Stimulated activated CD8-positive, alpha-beta memory T cell treated with anti-CD3 and anti-CD28 coated beads, Interleukin-4, amount 100 ng/mL, for 1 hour (primary cell): ENCODE data around the gene CEP192.
"Not testable (repeated sequence)": the region's sequence is repeated elsewhere in the genome, so short reads cannot be mapped to it uniquely, and the experiment has no call there.

Source experiments
- DNase-seq, 2 donors: peaks; one replicate each; pipeline ENCODE4 v3.0.0-alpha.2; 2020; ENCODE audit warnings: low read depth in 2 of 2, low spot score in 1 of 2

The CEP192 gene

GRCh38 chr18:12993439-12993838 lies 2.3 kb downstream of the CEP192 start:
- no peak for DNase-seq

GRCh38 chr18:12995424-12995823 lies 4.3 kb downstream of the CEP192 start:
- no peak for DNase-seq

DNA sequence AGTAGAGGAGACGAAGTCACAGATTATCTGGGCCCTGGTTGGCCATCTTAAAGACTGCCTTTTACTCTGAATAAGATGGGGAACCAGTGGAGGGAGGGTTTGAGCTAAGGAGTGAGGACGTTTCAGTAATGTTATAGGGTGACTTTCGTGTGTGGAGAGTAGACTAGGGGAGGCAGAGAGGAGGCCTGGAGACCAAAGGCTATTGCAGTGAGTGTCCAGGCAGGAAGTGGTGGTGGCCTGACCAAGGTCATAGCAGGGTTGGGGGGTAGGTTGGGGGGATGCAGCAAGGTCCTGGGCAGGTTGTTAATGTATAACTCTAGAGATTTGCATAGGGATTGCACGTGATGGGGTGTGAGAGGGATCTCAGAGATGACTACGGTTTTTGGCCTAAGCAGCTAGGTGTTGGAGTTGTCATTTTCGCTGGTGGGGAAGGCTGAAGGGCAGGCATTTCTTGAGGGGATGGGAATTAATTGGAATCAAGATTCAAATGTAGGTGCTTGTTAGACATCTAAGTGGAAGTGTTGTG lies 4.9 kb downstream of the CEP192 start:
- no peak for DNase-seq

- no peak for DNase-seq
Measured at GRCh38 chr18:12996661-12997292, 5.6 kb downstream of the CEP192 start.

- not testable (repeated sequence) for DNase-seq
Measured at GRCh38 chr18:12997330-12997729, 6.2 kb downstream of the CEP192 start.

DNA sequence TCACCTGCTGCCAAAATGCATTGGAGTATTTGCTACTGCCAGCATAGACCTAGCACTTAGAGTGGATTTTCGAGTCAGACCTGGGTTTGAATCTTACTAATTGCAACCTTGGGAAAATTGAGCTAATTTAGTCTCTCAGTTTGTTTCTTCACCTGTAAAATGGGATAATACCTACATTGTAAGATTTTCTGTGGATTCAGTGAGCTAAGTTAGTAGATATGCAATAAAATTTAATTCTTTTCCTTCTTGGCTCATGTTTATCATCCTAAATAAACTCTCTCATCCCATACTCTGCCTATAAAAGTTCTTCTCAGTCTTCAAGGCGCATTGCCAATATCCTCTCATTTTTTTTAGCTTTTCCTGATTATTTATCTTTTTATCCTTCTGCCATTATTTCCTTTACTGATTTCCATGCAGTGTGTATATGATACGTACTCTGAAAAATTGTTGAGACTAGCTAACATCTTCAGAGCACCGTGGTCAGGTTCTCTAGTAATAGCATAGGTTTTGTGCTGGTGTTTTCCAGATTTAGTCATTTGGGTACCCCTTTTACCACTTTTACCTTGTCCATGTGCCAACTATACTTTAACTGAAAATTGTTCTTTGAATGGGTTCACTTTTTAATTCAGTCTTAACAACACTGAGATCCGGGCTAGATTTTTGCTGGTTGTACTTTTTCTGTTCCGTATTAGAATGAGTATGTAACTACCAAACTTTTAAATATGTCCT lies 7.3 kb downstream of the CEP192 start:
- no peak for DNase-seq

GRCh38 chr18:13003466-13003896 lies 12.3 kb downstream of the CEP192 start:
- DNase-seq: no peak

- DNase-seq: no peak
Measured at GRCh38 chr18:13004396-13004795, 13.2 kb downstream of the CEP192 start.

- no peak for DNase-seq
Measured at GRCh38 chr18:13005289-13005688, 14.1 kb downstream of the CEP192 start.

DNA sequence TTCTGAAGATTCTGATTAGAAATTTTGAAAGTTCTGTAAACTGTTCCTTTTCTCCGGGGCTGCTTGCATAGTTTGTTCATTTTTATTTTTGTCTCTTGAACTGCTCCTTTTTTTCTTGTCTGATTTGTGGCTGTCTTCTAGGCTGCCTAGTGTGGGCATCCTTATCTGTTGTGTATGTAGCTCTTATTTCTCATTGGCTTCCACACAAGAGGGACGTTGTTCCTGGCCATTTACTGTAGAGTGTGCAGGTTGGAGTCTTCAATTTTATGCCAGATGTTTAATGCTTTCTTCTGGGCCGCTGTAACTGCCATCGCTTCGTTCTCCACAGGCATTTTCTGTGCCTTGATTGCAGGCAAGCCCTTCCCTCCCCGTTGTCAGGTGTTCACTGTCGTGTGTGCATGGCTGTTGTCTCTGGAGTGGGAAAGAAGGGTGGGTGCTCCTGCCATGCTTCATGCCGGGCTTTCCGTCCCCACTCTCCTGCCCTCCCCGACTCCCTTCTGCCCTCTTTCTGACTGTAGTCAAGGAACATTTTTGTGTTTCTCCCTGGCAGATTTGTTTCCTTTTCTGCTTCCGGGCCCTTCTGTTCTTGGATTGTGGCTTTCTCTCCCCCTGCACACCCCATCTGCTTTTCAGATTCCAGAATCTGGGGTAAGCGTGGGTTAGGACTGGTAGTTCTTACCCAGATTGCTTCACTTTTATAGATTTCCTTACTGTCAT lies 15.5 kb downstream of the CEP192 start:
- DNase-seq: no peak

- no peak for DNase-seq
Measured at GRCh38 chr18:13007248-13007560, 16.0 kb downstream of the CEP192 start.

DNA sequence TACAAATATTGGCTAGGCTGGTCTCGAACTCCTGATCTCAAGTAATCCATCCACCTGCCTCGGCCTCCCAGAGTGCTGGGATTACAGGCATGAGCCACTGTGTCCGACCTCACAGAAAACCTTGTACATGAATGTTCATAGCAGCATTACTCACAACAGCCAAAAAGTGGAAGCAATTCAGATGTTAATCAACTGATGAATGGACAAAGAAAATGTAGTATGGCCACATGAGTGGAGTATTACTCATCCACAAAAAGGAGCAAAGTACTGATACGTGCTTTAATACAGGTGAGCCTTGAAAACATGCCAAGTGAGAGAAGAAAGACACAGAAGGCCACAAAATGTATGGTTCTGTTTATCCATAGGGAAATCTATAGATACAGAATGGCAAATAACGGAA lies 20.6 kb downstream of the CEP192 start:
- no peak for DNase-seq

- no peak for DNase-seq
Measured at GRCh38 chr18:13014232-13014631, 23.1 kb downstream of the CEP192 start.

DNA sequence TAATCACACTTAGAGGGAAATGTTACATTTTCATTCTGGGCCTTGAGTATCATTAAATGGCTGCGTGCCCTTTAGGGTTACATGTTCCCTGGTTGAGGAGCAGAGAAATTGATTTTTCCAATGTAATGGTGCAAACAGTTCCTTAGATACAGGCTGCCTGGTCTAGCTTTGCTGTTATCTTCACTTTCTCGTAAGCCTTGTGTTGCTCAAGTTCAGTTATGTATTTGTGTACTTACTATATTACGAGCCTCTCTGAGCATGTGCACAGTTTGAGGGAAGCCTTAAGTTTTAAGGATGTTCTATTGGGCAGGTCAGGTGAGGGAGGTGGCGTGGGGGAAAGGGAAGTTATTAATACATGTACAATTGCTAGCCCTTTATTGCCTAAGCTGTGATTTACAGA lies 23.7 kb downstream of the CEP192 start:
- no peak for DNase-seq

DNA sequence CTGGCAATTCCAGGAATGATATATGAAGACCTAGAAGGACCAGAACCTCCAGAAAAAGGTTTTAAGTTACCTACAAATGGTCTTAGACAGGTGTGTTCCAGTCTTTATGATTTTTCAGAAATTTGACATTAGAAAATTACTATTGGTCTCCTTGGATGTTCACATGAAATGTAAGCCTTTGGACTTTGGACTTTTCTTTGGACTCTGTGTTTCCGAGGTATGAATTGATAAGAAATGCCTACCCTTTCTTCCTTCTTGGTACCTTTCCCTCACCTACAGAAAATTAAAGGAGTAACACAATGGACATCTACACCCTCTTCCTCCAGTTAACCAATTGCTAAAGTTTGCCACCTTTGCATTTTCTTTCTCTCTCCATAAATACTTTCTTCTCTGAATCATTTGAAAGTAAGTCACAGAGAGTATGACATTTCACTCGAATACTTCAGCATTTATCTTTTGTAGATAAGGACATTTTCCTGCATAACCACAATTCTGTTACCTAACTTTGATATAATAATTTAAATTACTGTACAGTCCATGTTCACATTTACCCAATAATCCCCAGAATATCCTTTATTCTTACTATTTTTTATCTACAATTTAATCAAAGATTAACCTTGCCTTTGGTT lies 26.2 kb downstream of the CEP192 start:
- DNase-seq: no peak

GRCh38 chr18:13018374-13018773 lies 27.2 kb downstream of the CEP192 start:
- DNase-seq: no peak

DNA sequence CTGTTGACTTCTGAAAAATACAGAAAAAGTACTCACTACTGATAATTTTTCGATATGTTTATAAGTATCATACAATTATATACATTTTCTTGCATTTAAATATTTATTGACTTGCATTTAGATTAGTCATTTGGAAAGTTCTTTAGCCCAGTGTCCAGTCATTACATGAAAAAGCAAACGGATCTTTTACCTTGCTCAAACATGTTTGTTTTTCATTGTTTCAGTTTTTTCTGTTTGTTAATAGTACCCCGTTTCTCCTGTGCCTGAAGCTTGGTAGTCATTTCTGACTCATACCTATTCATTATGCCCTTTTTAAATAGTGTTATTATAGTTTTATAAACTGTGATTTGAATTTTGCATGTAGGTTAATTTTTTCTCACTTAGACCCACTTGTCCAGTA lies 28.1 kb downstream of the CEP192 start:
- DNase-seq: no peak

- DNase-seq: no peak
Measured at GRCh38 chr18:13022644-13023043, 31.5 kb downstream of the CEP192 start.

DNA sequence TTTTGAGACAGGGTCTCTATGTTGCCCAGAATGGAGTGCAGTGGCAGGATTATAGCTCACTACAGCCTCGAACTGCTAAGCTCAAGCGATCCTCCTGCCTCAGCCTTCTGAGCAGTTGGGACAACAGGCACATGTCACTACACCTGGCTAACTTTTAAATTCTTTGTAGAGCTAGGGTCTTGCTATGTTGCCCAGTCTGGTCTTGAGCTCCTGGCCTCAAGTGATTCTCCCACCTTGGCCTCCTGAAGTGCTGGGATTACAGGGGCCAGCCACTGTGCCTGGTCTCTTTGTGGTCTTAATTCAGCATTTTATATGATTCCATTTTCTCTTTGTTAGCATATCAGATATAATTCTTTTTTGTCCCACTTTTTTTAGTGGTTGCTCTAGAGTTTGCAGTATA lies 34.1 kb downstream of the CEP192 start:
- no peak for DNase-seq

- DNase-seq: no peak
Measured at GRCh38 chr18:13026583-13027270, 35.6 kb downstream of the CEP192 start.

DNA sequence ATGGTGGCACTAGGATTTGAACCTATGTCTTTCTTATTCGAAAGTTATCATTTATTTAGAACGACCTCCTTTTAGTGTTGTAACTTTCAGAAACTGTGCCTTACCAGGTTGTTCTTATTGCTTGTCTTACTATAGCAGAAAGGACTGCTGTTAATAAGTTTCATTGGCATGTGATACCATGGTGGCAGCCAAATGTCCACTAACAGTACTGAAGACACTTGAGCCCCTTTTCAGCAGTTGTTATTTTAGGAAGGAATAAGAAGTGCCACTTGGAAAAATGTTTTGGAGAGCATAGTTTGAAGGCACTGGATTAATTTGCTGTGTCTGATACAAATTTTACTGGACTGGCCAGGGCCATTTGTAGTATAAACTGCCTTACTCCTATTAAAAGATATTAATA lies 37.7 kb downstream of the CEP192 start:
- DNase-seq: no peak
